Astrocyte (in vitro differentiated cells and primary cell): Measurements from ENCODE around the gene SLC25A12. TPM values are rescaled to one million over a fixed set of nuclear protein-coding genes. Genes with fewer than 3 reads are reported as not detected.

Source experiments
- DNase-seq: peaks from one replicate; pipeline ENCODE4 v3.0.0-alpha.2; 2010; ENCODE audit warnings: low read depth
- FAIRE-seq: peaks from 2 replicates; lab custom pipeline; 2011; peaks lifted over from hg19 to GRCh38; lab: Jason Lieb, UNC
- H2AFZ ChIP-seq: 2 replicates; pipeline ENCODE4 v1.6.0; 2012; ENCODE audit warnings: low read depth, low read length, inconsistent platforms
- H3K27ac ChIP-seq: 2 replicates; pipeline ENCODE4 v1.5.1; 2011; ENCODE audit warnings: low read depth, low read length, inconsistent platforms
- H3K27me3 ChIP-seq: 2 replicates; pipeline ENCODE4 v1.6.0; 2011; ENCODE audit warnings: low read length, inconsistent platforms; ENCODE audit not compliant: insufficient read depth
- H3K36me3 ChIP-seq: 2 replicates; pipeline ENCODE4 v1.5.1; 2011; ENCODE audit warnings: low read length, inconsistent platforms; ENCODE audit not compliant: insufficient read depth
- H3K4me1 ChIP-seq: 2 replicates; pipeline ENCODE4 v1.5.1; 2011; ENCODE audit warnings: low read length, inconsistent platforms; ENCODE audit not compliant: insufficient read depth
- H3K4me2 ChIP-seq: 2 replicates; pipeline ENCODE4 v1.6.0; 2012; ENCODE audit warnings: low read length, inconsistent platforms
- H3K4me3 ChIP-seq: 2 replicates; pipeline ENCODE4 v1.5.1; 2011; ENCODE audit warnings: low read depth, mild to moderate bottlenecking, low read length, inconsistent platforms; ENCODE audit not compliant: insufficient read depth
- H3K79me2 ChIP-seq: 2 replicates; pipeline ENCODE4 v1.6.0; 2012; ENCODE audit warnings: mild to moderate bottlenecking, low read length, inconsistent platforms; ENCODE audit not compliant: insufficient read depth
- H3K9ac ChIP-seq: 2 replicates; pipeline ENCODE4 v1.6.0; 2012; ENCODE audit warnings: mild to moderate bottlenecking, low read length, inconsistent platforms
- H3K9me3 ChIP-seq: 2 replicates; pipeline ENCODE4 v1.5.1; 2012; ENCODE audit warnings: low read depth, mild to moderate bottlenecking, low read length, inconsistent platforms; ENCODE audit not compliant: insufficient read depth
- H4K20me1 ChIP-seq: 2 replicates; pipeline ENCODE4 v1.6.0; 2012; ENCODE audit warnings: low read length, inconsistent platforms; ENCODE audit not compliant: insufficient read depth
- H3K27ac Mint-ChIP-seq: one replicate; pipeline ENCODE4 v1.8.0; 2021; ENCODE audit warnings: mild to moderate bottlenecking, mixed read lengths; ENCODE audit not compliant: unreplicated experiment
- H3K27me3 Mint-ChIP-seq: one replicate; pipeline ENCODE4 v1.8.0; 2021; ENCODE audit warnings: low read depth, mixed read lengths; ENCODE audit not compliant: unreplicated experiment
- H3K36me3 Mint-ChIP-seq: one replicate; pipeline ENCODE4 v1.8.0; 2021; ENCODE audit warnings: low read depth, mixed read lengths; ENCODE audit not compliant: unreplicated experiment
- H3K4me1 Mint-ChIP-seq: one replicate; pipeline ENCODE4 v1.8.0; 2021; ENCODE audit warnings: low read depth, mixed read lengths; ENCODE audit not compliant: unreplicated experiment
- H3K4me3 Mint-ChIP-seq: one replicate; pipeline ENCODE4 v1.8.0; 2021; ENCODE audit warnings: mild to moderate bottlenecking, moderate library complexity, mixed read lengths; ENCODE audit not compliant: unreplicated experiment
- H3K9me3 Mint-ChIP-seq: one replicate; pipeline ENCODE4 v1.8.0; 2021; ENCODE audit warnings: mild to moderate bottlenecking, mixed read lengths; ENCODE audit not compliant: unreplicated experiment
- EZH2 ChIP-seq: IDR thresholded peaks from 2 replicates; pipeline ENCODE4 v1.6.1; 2012; ENCODE audit warnings: mild to moderate bottlenecking, low read length, inconsistent platforms; ENCODE audit not compliant: insufficient read depth
- total RNA-seq: library from RNA; stranded (reverse); gene quantifications from 2 replicates; pipeline ENCODE4 v1.2.1, GENCODE V29; 2021
- TF ChIP-seq, protein P1 (sequence below): IDR thresholded peaks from 2 replicates; pipeline ENCODE4 v1.5.1; 2011; ENCODE audit warnings: low read depth, mild to moderate bottlenecking, inconsistent platforms, low read length, moderate library complexity; ENCODE audit not compliant: insufficient read depth

SLC25A12 gene
- total RNA-seq, 1 donor from 2014 or later, result 18.1 TPM

DNA sequence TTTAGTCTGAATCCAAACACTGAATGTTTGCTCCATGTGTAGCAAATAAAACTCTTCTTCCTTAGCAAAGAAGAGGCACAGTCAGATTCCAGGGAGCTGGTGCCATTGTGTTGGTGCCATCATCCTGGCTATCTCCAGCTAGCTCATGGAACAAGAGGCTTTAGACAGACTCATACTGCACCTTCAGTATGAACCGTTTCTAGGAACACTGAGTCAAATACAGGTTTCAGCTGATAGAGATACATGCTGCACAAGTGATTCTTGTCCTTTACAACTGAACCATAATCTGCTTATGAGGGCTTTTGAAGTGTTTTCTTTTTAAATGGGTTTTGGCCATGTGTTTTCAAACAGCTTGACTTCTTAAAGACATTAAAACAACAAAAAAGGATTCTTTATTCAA lies 148.9 kb downstream of the SLC25A12 start:
- Histone ChIP-seq H3K4me3 (no peak overlapping the region), H3K27ac (no peak overlapping the region), H3K4me2 (no peak overlapping the region), H4K20me1 (peaks cover 15% of the 10 kb centered on the region), H3K4me1 (peaks cover 10% of the 10 kb centered on the region), H2AFZ (no peak overlapping the region), H3K27me3 (no peaks in the 10 kb centered on the region), H3K79me2 (no peaks in the 10 kb centered on the region), H3K9me3 (no peaks in the 10 kb centered on the region), H3K36me3 (peaks cover 57% of the 10 kb centered on the region), H3K9ac (no peak overlapping the region)
- no peak overlapping the region for H3K27ac Mint-ChIP-seq
- peaks cover 10% of the 10 kb centered on the region for H3K36me3 Mint-ChIP-seq
- H3K4me1 Mint-ChIP-seq, result peaks cover 11% of the 10 kb centered on the region
- H3K4me3 Mint-ChIP-seq, result no peak overlapping the region
- no peak for DNase-seq
- no peaks in the 10 kb centered on the region for H3K27me3 Mint-ChIP-seq
- FAIRE-seq, result no peak
- no peaks in the 10 kb centered on the region for H3K9me3 Mint-ChIP-seq
- no peak for TF ChIP-seq EZH2
- TF ChIP-seq, protein P1, sequence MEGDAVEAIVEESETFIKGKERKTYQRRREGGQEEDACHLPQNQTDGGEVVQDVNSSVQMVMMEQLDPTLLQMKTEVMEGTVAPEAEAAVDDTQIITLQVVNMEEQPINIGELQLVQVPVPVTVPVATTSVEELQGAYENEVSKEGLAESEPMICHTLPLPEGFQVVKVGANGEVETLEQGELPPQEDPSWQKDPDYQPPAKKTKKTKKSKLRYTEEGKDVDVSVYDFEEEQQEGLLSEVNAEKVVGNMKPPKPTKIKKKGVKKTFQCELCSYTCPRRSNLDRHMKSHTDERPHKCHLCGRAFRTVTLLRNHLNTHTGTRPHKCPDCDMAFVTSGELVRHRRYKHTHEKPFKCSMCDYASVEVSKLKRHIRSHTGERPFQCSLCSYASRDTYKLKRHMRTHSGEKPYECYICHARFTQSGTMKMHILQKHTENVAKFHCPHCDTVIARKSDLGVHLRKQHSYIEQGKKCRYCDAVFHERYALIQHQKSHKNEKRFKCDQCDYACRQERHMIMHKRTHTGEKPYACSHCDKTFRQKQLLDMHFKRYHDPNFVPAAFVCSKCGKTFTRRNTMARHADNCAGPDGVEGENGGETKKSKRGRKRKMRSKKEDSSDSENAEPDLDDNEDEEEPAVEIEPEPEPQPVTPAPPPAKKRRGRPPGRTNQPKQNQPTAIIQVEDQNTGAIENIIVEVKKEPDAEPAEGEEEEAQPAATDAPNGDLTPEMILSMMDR, result no peak

DNA sequence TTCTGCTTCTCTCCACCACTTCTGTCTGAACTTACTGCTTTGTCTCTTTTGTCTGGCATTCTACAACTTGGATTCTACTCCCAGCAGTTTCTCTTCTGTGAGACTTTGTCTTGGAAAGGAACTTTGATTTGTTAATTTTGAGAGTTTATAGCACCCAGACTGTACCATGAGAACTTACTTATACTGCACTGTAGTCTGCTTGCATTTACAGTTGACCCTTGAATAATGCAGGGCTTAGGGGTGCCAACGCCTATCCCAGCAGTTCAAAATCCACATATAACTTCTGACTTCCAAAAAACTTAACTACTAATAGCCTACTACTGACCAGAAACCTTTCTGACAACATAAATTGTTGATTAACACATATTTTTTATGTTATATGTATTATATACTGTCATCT lies 151.3 kb downstream of the SLC25A12 start:
- Histone ChIP-seq H3K4me3 (no peak overlapping the region), H4K20me1 (peaks cover 15% of the 10 kb centered on the region), H2AFZ (no peak overlapping the region), H3K79me2 (no peaks in the 10 kb centered on the region), H3K27me3 (no peaks in the 10 kb centered on the region), H3K4me1 (peaks cover 10% of the 10 kb centered on the region), H3K27ac (no peak overlapping the region), H3K9me3 (no peaks in the 10 kb centered on the region), H3K36me3 (peaks cover 38% of the 10 kb centered on the region), H3K4me2 (no peak overlapping the region), H3K9ac (no peak overlapping the region)
- no peak overlapping the region for H3K27ac Mint-ChIP-seq
- H3K4me1 Mint-ChIP-seq, result peaks cover 11% of the 10 kb centered on the region
- no peaks in the 10 kb centered on the region for H3K27me3 Mint-ChIP-seq
- H3K36me3 Mint-ChIP-seq, result peaks cover 8% of the 10 kb centered on the region
- no peak for DNase-seq
- FAIRE-seq, result no peak
- H3K4me3 Mint-ChIP-seq, result no peak overlapping the region
- H3K9me3 Mint-ChIP-seq, result no peaks in the 10 kb centered on the region
- TF ChIP-seq EZH2, result no peak
- TF ChIP-seq, protein P1, result no peak

DNA sequence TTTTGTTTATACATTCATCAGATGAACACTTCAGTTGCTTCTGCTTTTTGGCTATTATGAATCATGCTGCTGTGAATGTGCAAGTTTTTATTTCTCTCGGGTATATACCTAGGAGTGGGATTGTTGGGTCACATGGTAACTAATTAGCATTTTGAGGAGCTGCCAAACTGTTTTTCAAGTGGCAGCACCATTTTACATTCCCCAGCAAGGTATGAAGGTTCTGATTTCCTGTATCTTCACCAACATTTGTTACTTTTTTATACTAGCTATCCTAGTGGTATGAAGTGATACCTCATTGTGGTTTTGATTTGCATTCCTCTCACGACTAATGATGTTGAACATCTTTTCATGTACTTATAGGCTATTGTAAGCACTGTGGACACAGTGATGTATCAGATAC lies 152.9 kb downstream of the SLC25A12 start:
- Mint-ChIP-seq H3K4me3 (no peak overlapping the region), H3K27ac (no peak overlapping the region), H3K27me3 (no peaks in the 10 kb centered on the region), H3K36me3 (peaks cover 12% of the 10 kb centered on the region), H3K9me3 (no peaks in the 10 kb centered on the region), H3K4me1 (peaks cover 11% of the 10 kb centered on the region)
- no peak overlapping the region for H3K9ac ChIP-seq
- no peak overlapping the region for H3K4me3 ChIP-seq
- H3K36me3 ChIP-seq, result peaks cover 38% of the 10 kb centered on the region
- no peaks in the 10 kb centered on the region for H3K9me3 ChIP-seq
- DNase-seq (peak; percentile 88), FAIRE-seq (peak; percentile 90)
- no peaks in the 10 kb centered on the region for H3K27me3 ChIP-seq
- peaks cover 15% of the 10 kb centered on the region for H4K20me1 ChIP-seq
- H3K4me1 ChIP-seq, result peaks cover 10% of the 10 kb centered on the region
- H3K79me2 ChIP-seq, result no peaks in the 10 kb centered on the region
- no peak for TF ChIP-seq EZH2
- TF ChIP-seq, protein P1, result no peak
- no peak overlapping the region for H2AFZ ChIP-seq
- no peak overlapping the region for H3K4me2 ChIP-seq
- H3K27ac ChIP-seq, result no peak overlapping the region
